Measurements from ENCODE around the gene LRP1.

GRCh38 chr12:57116580-57117281 lies 11.6 kb upstream of the LRP1 start:
- TF ChIP-seq, protein P1, sequence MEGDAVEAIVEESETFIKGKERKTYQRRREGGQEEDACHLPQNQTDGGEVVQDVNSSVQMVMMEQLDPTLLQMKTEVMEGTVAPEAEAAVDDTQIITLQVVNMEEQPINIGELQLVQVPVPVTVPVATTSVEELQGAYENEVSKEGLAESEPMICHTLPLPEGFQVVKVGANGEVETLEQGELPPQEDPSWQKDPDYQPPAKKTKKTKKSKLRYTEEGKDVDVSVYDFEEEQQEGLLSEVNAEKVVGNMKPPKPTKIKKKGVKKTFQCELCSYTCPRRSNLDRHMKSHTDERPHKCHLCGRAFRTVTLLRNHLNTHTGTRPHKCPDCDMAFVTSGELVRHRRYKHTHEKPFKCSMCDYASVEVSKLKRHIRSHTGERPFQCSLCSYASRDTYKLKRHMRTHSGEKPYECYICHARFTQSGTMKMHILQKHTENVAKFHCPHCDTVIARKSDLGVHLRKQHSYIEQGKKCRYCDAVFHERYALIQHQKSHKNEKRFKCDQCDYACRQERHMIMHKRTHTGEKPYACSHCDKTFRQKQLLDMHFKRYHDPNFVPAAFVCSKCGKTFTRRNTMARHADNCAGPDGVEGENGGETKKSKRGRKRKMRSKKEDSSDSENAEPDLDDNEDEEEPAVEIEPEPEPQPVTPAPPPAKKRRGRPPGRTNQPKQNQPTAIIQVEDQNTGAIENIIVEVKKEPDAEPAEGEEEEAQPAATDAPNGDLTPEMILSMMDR (IDR thresholded peaks at IDR 0.05; ENCODE audit: low read depth, low read length, missing input control): no peak
- TF ChIP-seq RAD21 (IDR thresholded peaks at IDR 0.05): no peak
- TF ChIP-seq, protein P2, sequence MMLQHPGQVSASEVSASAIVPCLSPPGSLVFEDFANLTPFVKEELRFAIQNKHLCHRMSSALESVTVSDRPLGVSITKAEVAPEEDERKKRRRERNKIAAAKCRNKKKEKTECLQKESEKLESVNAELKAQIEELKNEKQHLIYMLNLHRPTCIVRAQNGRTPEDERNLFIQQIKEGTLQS (IDR thresholded peaks at IDR 0.05): no peak
- no peak for TF ChIP-seq YY1 (IDR thresholded peaks at IDR 0.05)
- TF ChIP-seq, protein P3, sequence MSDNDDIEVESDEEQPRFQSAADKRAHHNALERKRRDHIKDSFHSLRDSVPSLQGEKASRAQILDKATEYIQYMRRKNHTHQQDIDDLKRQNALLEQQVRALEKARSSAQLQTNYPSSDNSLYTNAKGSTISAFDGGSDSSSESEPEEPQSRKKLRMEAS (IDR thresholded peaks at IDR 0.05): no peak
- no peak for TF ChIP-seq TAF1 (conservative IDR thresholded peaks at IDR 0.05)
- TF ChIP-seq NR2F2 (IDR thresholded peaks at IDR 0.05): no peak
- no peak for TF ChIP-seq FOXA1 (IDR thresholded peaks at IDR 0.05)
- TF ChIP-seq SP1 (IDR thresholded peaks at IDR 0.05): no peak
- TF ChIP-seq EGR1 (IDR thresholded peaks at IDR 0.05; ENCODE audit: low read depth in 2 of 2): no peak
- TF ChIP-seq, protein P4, sequence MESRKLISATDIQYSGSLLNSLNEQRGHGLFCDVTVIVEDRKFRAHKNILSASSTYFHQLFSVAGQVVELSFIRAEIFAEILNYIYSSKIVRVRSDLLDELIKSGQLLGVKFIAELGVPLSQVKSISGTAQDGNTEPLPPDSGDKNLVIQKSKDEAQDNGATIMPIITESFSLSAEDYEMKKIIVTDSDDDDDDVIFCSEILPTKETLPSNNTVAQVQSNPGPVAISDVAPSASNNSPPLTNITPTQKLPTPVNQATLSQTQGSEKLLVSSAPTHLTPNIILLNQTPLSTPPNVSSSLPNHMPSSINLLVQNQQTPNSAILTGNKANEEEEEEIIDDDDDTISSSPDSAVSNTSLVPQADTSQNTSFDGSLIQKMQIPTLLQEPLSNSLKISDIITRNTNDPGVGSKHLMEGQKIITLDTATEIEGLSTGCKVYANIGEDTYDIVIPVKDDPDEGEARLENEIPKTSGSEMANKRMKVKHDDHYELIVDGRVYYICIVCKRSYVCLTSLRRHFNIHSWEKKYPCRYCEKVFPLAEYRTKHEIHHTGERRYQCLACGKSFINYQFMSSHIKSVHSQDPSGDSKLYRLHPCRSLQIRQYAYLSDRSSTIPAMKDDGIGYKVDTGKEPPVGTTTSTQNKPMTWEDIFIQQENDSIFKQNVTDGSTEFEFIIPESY (IDR thresholded peaks at IDR 0.05): no peak
- TF ChIP-seq, protein P5, sequence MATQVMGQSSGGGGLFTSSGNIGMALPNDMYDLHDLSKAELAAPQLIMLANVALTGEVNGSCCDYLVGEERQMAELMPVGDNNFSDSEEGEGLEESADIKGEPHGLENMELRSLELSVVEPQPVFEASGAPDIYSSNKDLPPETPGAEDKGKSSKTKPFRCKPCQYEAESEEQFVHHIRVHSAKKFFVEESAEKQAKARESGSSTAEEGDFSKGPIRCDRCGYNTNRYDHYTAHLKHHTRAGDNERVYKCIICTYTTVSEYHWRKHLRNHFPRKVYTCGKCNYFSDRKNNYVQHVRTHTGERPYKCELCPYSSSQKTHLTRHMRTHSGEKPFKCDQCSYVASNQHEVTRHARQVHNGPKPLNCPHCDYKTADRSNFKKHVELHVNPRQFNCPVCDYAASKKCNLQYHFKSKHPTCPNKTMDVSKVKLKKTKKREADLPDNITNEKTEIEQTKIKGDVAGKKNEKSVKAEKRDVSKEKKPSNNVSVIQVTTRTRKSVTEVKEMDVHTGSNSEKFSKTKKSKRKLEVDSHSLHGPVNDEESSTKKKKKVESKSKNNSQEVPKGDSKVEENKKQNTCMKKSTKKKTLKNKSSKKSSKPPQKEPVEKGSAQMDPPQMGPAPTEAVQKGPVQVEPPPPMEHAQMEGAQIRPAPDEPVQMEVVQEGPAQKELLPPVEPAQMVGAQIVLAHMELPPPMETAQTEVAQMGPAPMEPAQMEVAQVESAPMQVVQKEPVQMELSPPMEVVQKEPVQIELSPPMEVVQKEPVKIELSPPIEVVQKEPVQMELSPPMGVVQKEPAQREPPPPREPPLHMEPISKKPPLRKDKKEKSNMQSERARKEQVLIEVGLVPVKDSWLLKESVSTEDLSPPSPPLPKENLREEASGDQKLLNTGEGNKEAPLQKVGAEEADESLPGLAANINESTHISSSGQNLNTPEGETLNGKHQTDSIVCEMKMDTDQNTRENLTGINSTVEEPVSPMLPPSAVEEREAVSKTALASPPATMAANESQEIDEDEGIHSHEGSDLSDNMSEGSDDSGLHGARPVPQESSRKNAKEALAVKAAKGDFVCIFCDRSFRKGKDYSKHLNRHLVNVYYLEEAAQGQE (IDR thresholded peaks at IDR 0.05): no peak
